ENCODE data around the gene DCTN1. TPM values are rescaled to one million over a fixed set of nuclear protein-coding genes. Genes with fewer than 3 reads are reported as not detected.

The DCTN1 gene
- total RNA-seq, 1 experiment from 2014 or later, result 139 TPM

DNA sequence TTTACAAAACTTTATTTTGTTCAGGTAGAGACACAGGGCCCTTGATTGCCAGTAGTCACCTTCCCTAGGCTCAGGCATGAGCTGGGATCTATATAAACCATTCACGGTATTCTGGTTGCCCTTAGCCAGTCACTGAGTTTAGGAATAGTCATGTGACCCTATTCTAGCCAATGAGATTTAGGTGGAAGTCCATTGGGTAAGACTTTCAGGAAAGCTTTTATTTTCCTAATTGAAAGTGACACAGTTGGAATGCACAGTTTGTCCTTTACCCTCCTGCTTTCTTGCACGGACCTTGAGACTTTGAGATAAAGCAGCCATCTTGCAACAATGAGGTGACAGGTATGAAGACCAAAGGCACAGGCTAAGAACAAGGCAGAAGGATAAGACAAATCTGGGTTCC, 58.4 kb downstream of the DCTN1 start:
- H3K9me3 Mint-ChIP-seq (ENCODE audit: unreplicated experiment), result no peaks in the 10 kb centered on the region
- H3K4me1 Mint-ChIP-seq (ENCODE audit: low read depth, unreplicated experiment), result no peaks in the 10 kb centered on the region
- no peaks in the 10 kb centered on the region for H3K36me3 ChIP-seq (ENCODE audit: control insufficient read depth, insufficient read depth, low read length)
- peaks cover 6% of the 10 kb centered on the region; the same call in 1 of the 2 replicates for H3K4me1 ChIP-seq
- no peak overlapping the region for H3K27ac Mint-ChIP-seq (ENCODE audit: unreplicated experiment)
- ChIA-PET POLR2A (no interaction called here), CTCF (interaction anchor here (0.6 kb wide), 1 partner anchor 565 kb away, joined by 3 read pairs; no protein-coding TSS in a partner anchor)
- no peaks in the 10 kb centered on the region for H3K9me3 ChIP-seq
- H3K27me3 ChIP-seq (replicated peaks; ENCODE audit: control insufficient read depth, insufficient read depth, low read length), result no peaks in the 10 kb centered on the region
- H3K4me3 ChIP-seq (ENCODE audit: low read depth, low read length), result no peak overlapping the region
- TF ChIP-seq CTCF (IDR thresholded peaks at IDR 0.05; ENCODE audit: insufficient read depth in 1 of 2, low read depth in 1 of 2, low read length in 1 of 2, severe bottlenecking in 1 of 2, unreplicated experiment in 1 of 2), result no peak
- H3K4me3 Mint-ChIP-seq (ENCODE audit: unreplicated experiment), result no peak overlapping the region
- no peaks in the 10 kb centered on the region for H3K36me3 Mint-ChIP-seq (ENCODE audit: insufficient read depth, unreplicated experiment)
- no peaks in the 10 kb centered on the region for H3K27me3 Mint-ChIP-seq (ENCODE audit: insufficient read depth, unreplicated experiment)
- BruUV-seq (replicated peaks), result no TSS peak
- peak in 1 of 2 experiments; percentile 12 for DNase-seq
- intact Hi-C loops (cut with micrococcal nuclease; ENCODE audit: unreplicated experiment), result no loop called here

- no peaks in the 10 kb centered on the region for H3K36me3 Mint-ChIP-seq (ENCODE audit: insufficient read depth, unreplicated experiment)
- peaks cover 6% of the 10 kb centered on the region; the same call in 1 of the 2 replicates for H3K4me1 ChIP-seq
These were observed 62.4 kb downstream of the DCTN1 start for GRCh38 chr2:74317701-74318100.

DNA sequence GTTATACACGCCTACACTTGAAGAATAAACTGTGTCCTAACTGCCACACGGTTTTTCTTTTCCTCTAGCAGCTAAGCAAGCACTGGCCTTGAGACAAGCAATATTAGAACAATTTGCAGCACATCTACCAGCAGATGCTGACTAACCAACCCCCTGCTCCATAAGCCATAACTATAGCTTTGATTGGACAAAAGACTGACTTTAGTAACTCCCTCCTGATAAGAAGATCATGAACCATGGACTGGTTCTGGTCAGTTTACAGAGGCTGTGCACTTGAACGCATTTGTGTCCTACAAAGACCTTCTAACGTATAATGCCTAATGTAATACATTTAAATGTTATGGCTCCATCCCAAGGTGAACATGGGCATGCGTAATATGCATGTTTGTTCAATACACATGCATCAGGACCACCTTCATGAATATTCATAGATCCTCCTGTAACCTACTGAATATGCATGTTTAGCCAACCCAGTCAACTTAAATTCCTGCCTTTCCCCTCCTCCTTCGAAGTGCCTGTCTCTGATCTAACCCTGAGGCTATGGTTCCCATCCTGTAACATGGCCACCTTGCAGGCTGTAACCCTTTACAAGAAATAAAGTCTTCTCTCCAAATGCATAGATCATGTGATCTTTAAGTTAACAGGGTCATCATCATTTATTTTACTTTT, 63.4 kb downstream of the DCTN1 start:
- no peak overlapping the region for H3K27ac Mint-ChIP-seq (ENCODE audit: unreplicated experiment)
- DNase-seq, result no peak

More at GRCh38 chr2:74317701-74318100, 62.4 kb downstream of the DCTN1 start:
- no peak for DNase-seq
- intact Hi-C loops (cut with micrococcal nuclease; ENCODE audit: unreplicated experiment), result no loop called here
- CTCF ChIA-PET, result no interaction called here
- no peak overlapping the region for H3K27ac Mint-ChIP-seq (ENCODE audit: unreplicated experiment)
- no peaks in the 10 kb centered on the region for H3K9me3 ChIP-seq
- POLR2A ChIA-PET, result no interaction called here
- H3K27me3 Mint-ChIP-seq (ENCODE audit: insufficient read depth, unreplicated experiment), result no peaks in the 10 kb centered on the region
- H3K4me3 ChIP-seq (ENCODE audit: low read depth, low read length), result no peak overlapping the region
- BruUV-seq (replicated peaks), result no TSS peak
- H3K36me3 ChIP-seq (ENCODE audit: control insufficient read depth, insufficient read depth, low read length), result no peaks in the 10 kb centered on the region
- H3K9me3 Mint-ChIP-seq (ENCODE audit: unreplicated experiment), result no peaks in the 10 kb centered on the region
- H3K27me3 ChIP-seq (replicated peaks; ENCODE audit: control insufficient read depth, insufficient read depth, low read length), result no peaks in the 10 kb centered on the region
- no peaks in the 10 kb centered on the region for H3K4me1 Mint-ChIP-seq (ENCODE audit: low read depth, unreplicated experiment)
- no peak for TF ChIP-seq CTCF (IDR thresholded peaks at IDR 0.05; ENCODE audit: insufficient read depth in 1 of 2, low read depth in 1 of 2, low read length in 1 of 2, severe bottlenecking in 1 of 2, unreplicated experiment in 1 of 2)
- no peak overlapping the region for H3K4me3 Mint-ChIP-seq (ENCODE audit: unreplicated experiment)

More for the DNA sequence above, 63.4 kb downstream of the DCTN1 start:
- Mint-ChIP-seq H3K36me3 (ENCODE audit: insufficient read depth, unreplicated experiment) (no peaks in the 10 kb centered on the region), H3K4me3 (ENCODE audit: unreplicated experiment) (no peak overlapping the region), H3K9me3 (ENCODE audit: unreplicated experiment) (no peaks in the 10 kb centered on the region), H3K4me1 (ENCODE audit: low read depth, unreplicated experiment) (no peaks in the 10 kb centered on the region), H3K27me3 (ENCODE audit: insufficient read depth, unreplicated experiment) (no peaks in the 10 kb centered on the region)
- POLR2A ChIA-PET, result no interaction called here
- Histone ChIP-seq H3K4me3 (ENCODE audit: low read depth, low read length) (no peak overlapping the region), H3K9me3 (no peaks in the 10 kb centered on the region), H3K4me1 (peaks cover 2% of the 10 kb centered on the region; the same call in 1 of the 2 replicates), H3K36me3 (ENCODE audit: control insufficient read depth, insufficient read depth, low read length) (no peaks in the 10 kb centered on the region), H3K27me3 (replicated peaks; ENCODE audit: control insufficient read depth, insufficient read depth, low read length) (no peaks in the 10 kb centered on the region)
- intact Hi-C loops (cut with micrococcal nuclease; ENCODE audit: unreplicated experiment), result no loop called here
- TF ChIP-seq CTCF (IDR thresholded peaks at IDR 0.05; ENCODE audit: insufficient read depth in 1 of 2, low read depth in 1 of 2, low read length in 1 of 2, severe bottlenecking in 1 of 2, unreplicated experiment in 1 of 2), result no peak
- BruUV-seq (replicated peaks), result no TSS peak
- CTCF ChIA-PET, result interaction anchor here (1.2 kb wide), 1 partner anchor 18 kb away, joined by 3 read pairs; no protein-coding TSS in a partner anchor

All from Caco-2 (cell line).